MCF 10A (cell line): ENCODE results near the gene WDPCP. TPM values are rescaled to one million over a fixed set of nuclear protein-coding genes. Genes with fewer than 3 reads are reported as not detected.
"Not testable (repeated sequence)": the region's sequence is repeated elsewhere in the genome, so short reads cannot be mapped to it uniquely, and the experiment has no call there.

Experiments
- BruUV-seq: library from RNA; stranded (reverse); fragments of 400-500 nt; replicated peaks from 2 replicates; lab custom pipeline; 2021; lab: Mats Ljungman, UMichigan
- CTCF ChIA-PET: fragments of 300-600 bp; sonication (Branson Sonifier 250); formaldehyde crosslinking; extraction: SDS; loops from one replicate; lab custom pipeline; 2021; ENCODE audit warnings: antibody characterized with exemption, inconsistent platforms; lab: Yijun Ruan, JAX
- POLR2A ChIA-PET: fragments of 300-600, 350-650 bp; sonication (Branson Sonifier 250); formaldehyde crosslinking; extraction: SDS; loops from one replicate; lab custom pipeline; 2020; ENCODE audit warnings: antibody characterized with exemption, inconsistent platforms; lab: Yijun Ruan, JAX
- DNase-seq: peaks from one replicate; pipeline ENCODE4 v3.0.0-alpha.2; 2018; ENCODE audit not compliant: unreplicated experiment
- H3K27ac Mint-ChIP-seq: one replicate; pipeline ENCODE4 v1.8.0; 2022; ENCODE audit warnings: mild to moderate bottlenecking, low read depth, mixed read lengths; ENCODE audit not compliant: unreplicated experiment
- H3K27me3 Mint-ChIP-seq: one replicate; pipeline ENCODE4 v1.8.0; 2022; ENCODE audit warnings: mixed read lengths; ENCODE audit not compliant: insufficient read depth, unreplicated experiment
- H3K36me3 Mint-ChIP-seq: one replicate; pipeline ENCODE4 v1.8.0; 2022; ENCODE audit warnings: mild to moderate bottlenecking, moderate library complexity, mixed read lengths; ENCODE audit not compliant: insufficient read depth, unreplicated experiment
- H3K4me1 Mint-ChIP-seq: one replicate; pipeline ENCODE4 v1.8.0; 2022; ENCODE audit warnings: mixed read lengths; ENCODE audit not compliant: insufficient read depth, unreplicated experiment
- H3K4me3 Mint-ChIP-seq: one replicate; pipeline ENCODE4 v1.8.0; 2022; ENCODE audit warnings: mild to moderate bottlenecking, moderate library complexity, mixed read lengths; ENCODE audit not compliant: unreplicated experiment
- H3K9me3 Mint-ChIP-seq: one replicate; pipeline ENCODE4 v1.8.0; 2022; ENCODE audit warnings: mixed read lengths; ENCODE audit not compliant: unreplicated experiment
- intact Hi-C: fragments of 100-400 bp; cut with micrococcal nuclease; formaldehyde crosslinking; loops from 2 replicates; pipeline ENCODE4 v1.14.1; 2022
- total RNA-seq: library from RNA; stranded (reverse); gene quantifications from 2 replicates; pipeline ENCODE4 v1.2.3, GENCODE V29; 2022
- TF ChIP-seq, protein P1 (sequence below): fragments of 200-600 bp; IDR thresholded peaks from one replicate; pipeline ENCODE4 v1.8.0; 2022; ENCODE audit warnings: antibody characterized with exemption, mild to moderate bottlenecking; ENCODE audit not compliant: unreplicated experiment

The WDPCP gene
- total RNA-seq, 1 experiment from 2014 or later, result 6.9 TPM

DNA sequence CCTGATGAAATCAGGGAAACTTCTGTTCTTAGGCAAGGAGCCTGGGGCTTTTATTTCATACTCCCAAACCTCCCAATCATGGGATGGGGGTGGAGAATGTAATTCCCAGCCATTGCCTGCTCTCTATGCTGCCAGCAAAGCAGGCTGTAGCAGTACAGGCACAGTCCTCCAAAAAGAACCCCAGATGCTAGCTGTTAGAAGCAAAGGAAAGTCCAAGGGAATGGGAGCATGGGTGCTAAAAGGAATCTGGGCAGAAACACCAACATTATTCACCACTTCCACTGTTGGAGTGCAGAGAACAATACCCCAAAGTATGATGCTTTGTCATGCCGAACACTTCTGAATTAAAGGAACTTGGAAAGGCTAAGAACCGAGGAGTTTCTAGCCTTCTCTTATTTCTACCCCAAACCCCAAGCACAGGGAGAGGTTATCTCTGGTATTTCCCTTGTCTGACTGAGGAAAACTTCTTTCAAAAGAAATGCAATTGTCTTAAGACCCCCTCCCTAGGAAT lies 25.2 kb upstream of the WDPCP start:
- ChIA-PET POLR2A (interaction anchor here (0.8 kb wide), 1 partner anchor 24 kb away, joined by 3 read pairs; no protein-coding TSS in a partner anchor), CTCF (no interaction called here)
- H3K36me3 Mint-ChIP-seq, result peaks cover 6% of the 10 kb centered on the region
- TF ChIP-seq, protein P1, sequence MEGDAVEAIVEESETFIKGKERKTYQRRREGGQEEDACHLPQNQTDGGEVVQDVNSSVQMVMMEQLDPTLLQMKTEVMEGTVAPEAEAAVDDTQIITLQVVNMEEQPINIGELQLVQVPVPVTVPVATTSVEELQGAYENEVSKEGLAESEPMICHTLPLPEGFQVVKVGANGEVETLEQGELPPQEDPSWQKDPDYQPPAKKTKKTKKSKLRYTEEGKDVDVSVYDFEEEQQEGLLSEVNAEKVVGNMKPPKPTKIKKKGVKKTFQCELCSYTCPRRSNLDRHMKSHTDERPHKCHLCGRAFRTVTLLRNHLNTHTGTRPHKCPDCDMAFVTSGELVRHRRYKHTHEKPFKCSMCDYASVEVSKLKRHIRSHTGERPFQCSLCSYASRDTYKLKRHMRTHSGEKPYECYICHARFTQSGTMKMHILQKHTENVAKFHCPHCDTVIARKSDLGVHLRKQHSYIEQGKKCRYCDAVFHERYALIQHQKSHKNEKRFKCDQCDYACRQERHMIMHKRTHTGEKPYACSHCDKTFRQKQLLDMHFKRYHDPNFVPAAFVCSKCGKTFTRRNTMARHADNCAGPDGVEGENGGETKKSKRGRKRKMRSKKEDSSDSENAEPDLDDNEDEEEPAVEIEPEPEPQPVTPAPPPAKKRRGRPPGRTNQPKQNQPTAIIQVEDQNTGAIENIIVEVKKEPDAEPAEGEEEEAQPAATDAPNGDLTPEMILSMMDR, result no peak
- H3K4me3 Mint-ChIP-seq, result no peak overlapping the region
- intact Hi-C loops, result no loop called here
- no peak overlapping the region for H3K27ac Mint-ChIP-seq
- H3K9me3 Mint-ChIP-seq, result no peaks in the 10 kb centered on the region
- BruUV-seq, result no TSS peak
- H3K27me3 Mint-ChIP-seq, result no peaks in the 10 kb centered on the region
- H3K4me1 Mint-ChIP-seq, result peaks cover 14% of the 10 kb centered on the region
- peak; percentile 1 for DNase-seq

DNA sequence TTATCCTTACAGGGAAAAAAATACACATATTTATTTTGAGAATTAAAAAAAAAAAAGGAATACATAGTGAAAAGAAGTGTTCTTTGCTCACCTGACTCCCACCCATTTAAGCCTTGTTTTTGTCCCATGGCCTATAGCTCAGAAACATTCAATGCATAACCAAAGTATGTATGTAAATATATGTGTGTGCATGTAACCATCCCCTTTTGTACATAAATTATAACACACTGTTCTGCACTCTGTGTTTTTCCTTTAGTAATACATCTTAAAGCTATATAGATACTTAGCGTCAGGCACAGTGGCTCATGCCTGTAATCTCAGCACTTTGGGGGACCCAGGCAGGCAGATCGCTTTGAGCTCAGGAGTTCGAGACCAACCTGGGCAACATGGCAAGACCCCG lies 22.2 kb upstream of the WDPCP start:
- Mint-ChIP-seq H3K9me3 (no peaks in the 10 kb centered on the region), H3K27me3 (no peaks in the 10 kb centered on the region), H3K4me1 (peaks cover 14% of the 10 kb centered on the region), H3K4me3 (no peak overlapping the region), H3K27ac (no peak overlapping the region), H3K36me3 (peaks cover 18% of the 10 kb centered on the region)
- no TSS peak for BruUV-seq
- CTCF ChIA-PET, result interaction anchor here (0.7 kb wide), 1 partner anchor 1314 kb away, joined by 4 read pairs; no protein-coding TSS in a partner anchor
- TF ChIP-seq, protein P1, result no peak
- DNase-seq, result no peak
- intact Hi-C loops, result no loop called here
- POLR2A ChIA-PET, result interaction anchor here (1.2 kb wide), 1 partner anchor 21 kb away, joined by 4 read pairs; the partner anchor contains the start of gene MDH1

DNA sequence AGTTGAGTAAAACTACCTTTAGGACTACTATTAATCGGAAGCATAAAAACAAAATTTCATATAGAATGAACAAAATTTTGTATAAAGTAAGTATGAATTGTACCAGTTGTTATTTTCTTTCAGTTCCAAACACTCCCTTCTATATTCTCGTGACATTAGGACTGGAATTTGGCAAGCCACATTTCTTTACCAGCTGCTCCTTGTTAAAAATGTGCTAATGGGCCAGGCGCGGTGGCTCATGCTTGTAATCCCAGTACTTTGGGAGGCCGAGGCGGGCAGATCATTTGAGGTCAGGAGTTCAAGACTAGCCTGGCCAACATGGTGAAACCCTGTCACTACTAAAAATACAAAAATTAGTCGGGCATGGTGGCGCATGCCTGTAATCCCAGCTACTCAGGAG lies 20.6 kb upstream of the WDPCP start:
- H3K27ac Mint-ChIP-seq, H3K4me3 Mint-ChIP-seq, BruUV-seq, H3K4me1 Mint-ChIP-seq, H3K9me3 Mint-ChIP-seq, DNase-seq, intact Hi-C loops, H3K27me3 Mint-ChIP-seq: not testable (repeated sequence)
- ChIA-PET CTCF (interaction anchor here (0.8 to 1.1 kb wide), 2 partner anchors 57 to 252 kb away, joined by 3 to 4 read pairs; no protein-coding TSS in a partner anchor), POLR2A (interaction anchor here (0.6 to 1.1 kb wide), 3 partner anchors 15 to 20 kb away, joined by 3 read pairs; partner anchors contain the start of genes MDH1 and WDPCP)
- peaks cover 33% of the 10 kb centered on the region for H3K36me3 Mint-ChIP-seq

DNA sequence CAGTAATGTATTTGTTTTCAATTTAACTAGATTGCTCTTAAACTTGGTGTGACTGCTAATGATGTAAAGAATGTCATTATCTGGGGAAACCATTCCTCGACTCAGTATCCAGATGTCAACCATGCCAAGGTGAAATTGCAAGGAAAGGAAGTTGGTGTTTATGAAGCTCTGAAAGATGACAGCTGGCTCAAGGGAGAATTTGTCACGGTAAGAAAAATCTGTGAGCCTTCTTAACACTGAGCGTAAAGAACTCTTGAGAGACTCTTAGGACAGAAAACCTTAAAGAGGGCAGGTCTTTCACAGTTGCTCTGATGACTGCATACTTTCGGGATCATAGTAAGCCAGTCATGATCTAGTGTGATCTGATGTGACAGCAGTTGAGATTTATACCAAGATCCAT lies 16.4 kb upstream of the WDPCP start:
- ChIA-PET POLR2A (interaction anchor here (0.6 to 2.0 kb wide), 2 partner anchors 15 to 28 kb away, joined by 3 to 12 read pairs; partner anchors contain the start of genes MDH1 and WDPCP), CTCF (interaction anchor here (0.6 kb wide), 1 partner anchor 1312 kb away, joined by 3 read pairs; no protein-coding TSS in a partner anchor)
- H3K27ac Mint-ChIP-seq, result no peak overlapping the region
- no peaks in the 10 kb centered on the region for H3K4me1 Mint-ChIP-seq
- intact Hi-C loops, result no loop called here
- peaks cover 74% of the 10 kb centered on the region for H3K36me3 Mint-ChIP-seq
- no peaks in the 10 kb centered on the region for H3K9me3 Mint-ChIP-seq
- no peaks in the 10 kb centered on the region for H3K27me3 Mint-ChIP-seq
- H3K4me3 Mint-ChIP-seq, result no peak overlapping the region
- BruUV-seq, result no TSS peak
- DNase-seq, result no peak
- TF ChIP-seq, protein P1, result no peak
